ENCODE data around the gene DRG1.
"Not testable (repeated sequence)": the region's sequence is repeated elsewhere in the genome, so short reads cannot be mapped to it uniquely, and the experiment has no call there.

Gene DRG1

GRCh38 chr22:31393893-31394292 lies 5.5 kb upstream of the DRG1 start:
- H3K9me3 ChIP-seq (ENCODE audit: control insufficient read depth, low read depth, low read length) = no peaks in the 10 kb centered on the region
- no peaks in the 10 kb centered on the region for H3K27me3 ChIP-seq (ENCODE audit: control insufficient read depth, insufficient read depth, low read length)
- no peaks in the 10 kb centered on the region for H3K36me3 ChIP-seq (ENCODE audit: control insufficient read depth, low read depth, low read length)
- no peak overlapping the region for H3K9ac ChIP-seq (ENCODE audit: low read length)
- H3K4me3 ChIP-seq (ENCODE audit: low read length) = no peak overlapping the region
- H3K27ac ChIP-seq (ENCODE audit: low read length) = no peak overlapping the region
- H3K4me1 ChIP-seq (ENCODE audit: control insufficient read depth, low read depth, low read length) = peaks cover 3% of the 10 kb centered on the region

DNA sequence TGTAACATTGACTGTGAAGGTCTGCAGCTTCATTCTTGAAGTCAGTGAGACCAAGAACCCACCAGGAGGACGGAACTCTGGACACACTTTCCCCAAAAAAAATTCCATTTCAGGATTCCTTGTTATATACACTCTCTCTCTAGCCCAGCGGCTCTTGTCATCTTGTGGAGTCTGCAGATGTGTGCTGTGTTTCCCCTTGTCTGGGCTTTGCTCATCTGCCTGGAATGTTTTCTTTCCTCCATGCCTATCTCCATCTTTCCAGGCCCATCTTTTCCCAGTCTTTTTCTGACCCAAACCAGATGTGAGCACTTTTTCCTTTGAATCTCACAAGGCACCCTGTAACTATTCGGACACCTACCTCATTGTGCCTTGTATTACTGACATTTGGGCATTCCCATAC lies 5.1 kb upstream of the DRG1 start:
- no peak overlapping the region for H3K4me3 ChIP-seq (ENCODE audit: low read length)
- H3K9me3 ChIP-seq (ENCODE audit: control insufficient read depth, low read depth, low read length) = no peaks in the 10 kb centered on the region
- no peak overlapping the region for H3K9ac ChIP-seq (ENCODE audit: low read length)
- H3K36me3 ChIP-seq (ENCODE audit: control insufficient read depth, low read depth, low read length) = no peaks in the 10 kb centered on the region
- no peak overlapping the region for H3K27ac ChIP-seq (ENCODE audit: low read length)
- H3K27me3 ChIP-seq (ENCODE audit: control insufficient read depth, insufficient read depth, low read length) = no peaks in the 10 kb centered on the region
- peaks cover 4% of the 10 kb centered on the region for H3K4me1 ChIP-seq (ENCODE audit: control insufficient read depth, low read depth, low read length)

- Histone ChIP-seq H3K9me3 (ENCODE audit: control insufficient read depth, low read depth, low read length) (no peaks in the 10 kb centered on the region), H3K36me3 (ENCODE audit: control insufficient read depth, low read depth, low read length) (peaks cover 8% of the 10 kb centered on the region), H3K27ac (ENCODE audit: low read length) (no peak overlapping the region), H3K4me3 (ENCODE audit: low read length) (no peak overlapping the region), H3K4me1 (ENCODE audit: control insufficient read depth, low read depth, low read length) (peaks cover 4% of the 10 kb centered on the region), H3K9ac (ENCODE audit: low read length) (no peak overlapping the region), H3K27me3 (ENCODE audit: control insufficient read depth, insufficient read depth, low read length) (no peaks in the 10 kb centered on the region)
Observed at GRCh38 chr22:31398231-31398630, 1.2 kb upstream of the DRG1 start.

DNA sequence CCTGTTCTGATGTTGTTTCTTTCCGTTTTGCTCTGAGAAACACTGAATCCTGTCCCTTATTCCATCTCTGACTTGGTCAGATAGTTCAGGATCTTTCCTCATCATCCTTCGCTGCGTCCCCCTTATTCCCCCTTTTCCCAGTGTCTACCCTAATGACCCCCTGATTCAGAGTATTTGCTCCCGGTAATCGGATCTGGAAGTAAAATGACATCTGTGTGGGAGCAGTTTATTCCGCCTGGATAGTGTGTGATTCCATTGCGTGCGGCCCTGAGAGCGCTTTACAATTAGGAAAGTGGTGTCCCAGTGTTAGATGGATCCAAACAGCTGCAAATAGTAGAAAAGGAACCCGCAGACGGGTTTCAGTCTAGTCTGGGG lies 606 bp downstream of the DRG1 start:
- H3K27ac ChIP-seq (ENCODE audit: low read length) = peak overlapping the region; percentile 80
- H3K9ac ChIP-seq (ENCODE audit: low read length) = peak overlapping the region; percentile 96
- peak overlapping the region; percentile 98 for H3K4me3 ChIP-seq (ENCODE audit: low read length)
- peaks cover 4% of the 10 kb centered on the region for H3K4me1 ChIP-seq (ENCODE audit: control insufficient read depth, low read depth, low read length)
- H3K9me3 ChIP-seq (ENCODE audit: control insufficient read depth, low read depth, low read length) = no peaks in the 10 kb centered on the region
- no peaks in the 10 kb centered on the region for H3K27me3 ChIP-seq (ENCODE audit: control insufficient read depth, insufficient read depth, low read length)
- peaks cover 26% of the 10 kb centered on the region for H3K36me3 ChIP-seq (ENCODE audit: control insufficient read depth, low read depth, low read length)

DNA sequence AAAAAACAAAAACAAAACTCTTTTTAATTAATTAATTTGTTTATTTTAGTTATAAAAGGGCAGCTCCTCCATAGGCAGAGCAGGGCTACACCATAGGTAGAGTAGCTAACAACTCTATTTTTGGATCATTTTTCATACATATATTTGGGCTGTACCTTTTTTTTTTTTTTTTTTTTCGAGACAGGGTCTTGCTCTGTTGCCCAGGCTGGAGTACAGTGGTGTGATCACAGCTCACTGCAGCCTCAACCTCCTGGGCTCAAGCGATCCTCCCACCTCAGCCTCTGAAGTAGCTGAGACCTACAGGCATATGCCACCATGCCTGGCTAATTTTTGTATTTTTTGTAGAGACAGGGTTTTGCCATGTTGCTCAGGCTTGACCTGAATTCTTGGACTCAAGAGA lies 2.9 kb downstream of the DRG1 start:
- not testable (repeated sequence) for H3K4me1 ChIP-seq (ENCODE audit: control insufficient read depth, low read depth, low read length); H3K9ac ChIP-seq (ENCODE audit: low read length); H3K27me3 ChIP-seq (ENCODE audit: control insufficient read depth, insufficient read depth, low read length); H3K27ac ChIP-seq (ENCODE audit: low read length); H3K9me3 ChIP-seq (ENCODE audit: control insufficient read depth, low read depth, low read length); H3K4me3 ChIP-seq (ENCODE audit: low read length)
- peaks cover 47% of the 10 kb centered on the region for H3K36me3 ChIP-seq (ENCODE audit: control insufficient read depth, low read depth, low read length)

DNA sequence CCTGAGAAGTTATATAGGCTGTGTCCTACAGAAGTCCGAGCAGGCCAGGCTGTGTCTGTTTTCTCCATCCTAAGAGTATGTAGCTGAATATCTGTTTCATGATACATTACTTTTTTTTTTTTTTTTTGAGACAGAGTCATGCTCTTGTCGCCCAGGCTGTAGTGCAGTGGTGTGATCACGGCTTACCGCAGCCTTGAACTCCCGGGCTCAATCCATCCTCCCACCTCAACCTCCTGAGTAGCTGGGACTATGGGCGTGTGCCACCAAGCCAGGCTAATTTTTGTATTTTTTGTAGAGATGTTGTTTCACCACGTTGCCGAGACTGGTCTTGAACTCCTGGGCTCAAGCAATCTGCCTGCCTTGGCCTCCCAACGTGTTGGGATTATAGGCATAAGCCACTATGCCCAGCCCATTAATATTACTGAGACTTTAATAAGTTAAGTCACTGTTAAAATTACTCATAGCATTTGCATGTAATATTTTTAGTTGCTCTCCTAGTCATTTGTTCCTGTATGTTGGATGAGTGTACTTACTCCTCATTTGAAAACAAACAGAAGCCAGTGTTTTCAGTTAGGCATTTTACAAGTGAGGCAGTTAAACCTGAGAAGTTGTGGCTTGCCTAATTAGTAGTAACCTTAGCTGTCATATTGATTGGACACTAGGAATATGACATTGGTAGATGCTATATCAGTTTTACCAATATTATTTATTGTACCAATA lies 26.1 kb downstream of the DRG1 start:
- Histone ChIP-seq H3K4me3 (ENCODE audit: low read length) (no peak overlapping the region), H3K27me3 (ENCODE audit: control insufficient read depth, insufficient read depth, low read length) (no peaks in the 10 kb centered on the region), H3K9me3 (ENCODE audit: control insufficient read depth, low read depth, low read length) (no peaks in the 10 kb centered on the region), H3K36me3 (ENCODE audit: control insufficient read depth, low read depth, low read length) (peaks cover 76% of the 10 kb centered on the region), H3K4me1 (ENCODE audit: control insufficient read depth, low read depth, low read length) (no peaks in the 10 kb centered on the region), H3K9ac (ENCODE audit: low read length) (no peak overlapping the region), H3K27ac (ENCODE audit: low read length) (no peak overlapping the region)

DNA sequence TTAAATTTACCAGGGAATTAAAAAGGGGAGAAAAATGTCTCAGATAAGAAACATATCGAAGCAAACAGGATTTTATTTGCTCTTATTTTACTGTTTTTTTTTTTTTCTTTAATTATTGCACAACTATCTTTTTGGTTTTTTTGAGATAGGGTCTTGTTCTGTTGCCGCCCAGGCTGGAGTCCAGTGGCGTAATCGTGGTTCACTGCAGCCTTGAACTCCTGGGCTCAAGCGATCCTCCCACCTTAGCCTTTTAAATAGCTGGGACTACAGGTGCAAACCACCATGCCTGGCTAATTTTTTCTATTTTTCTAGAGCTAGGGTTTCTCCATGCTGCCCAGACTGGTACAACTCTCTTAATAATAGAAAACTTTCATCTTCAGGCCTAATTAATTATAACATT lies 32.5 kb downstream of the DRG1 start:
- no peaks in the 10 kb centered on the region for H3K9me3 ChIP-seq (ENCODE audit: control insufficient read depth, low read depth, low read length)
- no peaks in the 10 kb centered on the region for H3K4me1 ChIP-seq (ENCODE audit: control insufficient read depth, low read depth, low read length)
- H3K9ac ChIP-seq (ENCODE audit: low read length) = no peak overlapping the region
- no peaks in the 10 kb centered on the region for H3K27me3 ChIP-seq (ENCODE audit: control insufficient read depth, insufficient read depth, low read length)
- peaks cover 69% of the 10 kb centered on the region for H3K36me3 ChIP-seq (ENCODE audit: control insufficient read depth, low read depth, low read length)
- no peak overlapping the region for H3K4me3 ChIP-seq (ENCODE audit: low read length)
- no peak overlapping the region for H3K27ac ChIP-seq (ENCODE audit: low read length)

DNA sequence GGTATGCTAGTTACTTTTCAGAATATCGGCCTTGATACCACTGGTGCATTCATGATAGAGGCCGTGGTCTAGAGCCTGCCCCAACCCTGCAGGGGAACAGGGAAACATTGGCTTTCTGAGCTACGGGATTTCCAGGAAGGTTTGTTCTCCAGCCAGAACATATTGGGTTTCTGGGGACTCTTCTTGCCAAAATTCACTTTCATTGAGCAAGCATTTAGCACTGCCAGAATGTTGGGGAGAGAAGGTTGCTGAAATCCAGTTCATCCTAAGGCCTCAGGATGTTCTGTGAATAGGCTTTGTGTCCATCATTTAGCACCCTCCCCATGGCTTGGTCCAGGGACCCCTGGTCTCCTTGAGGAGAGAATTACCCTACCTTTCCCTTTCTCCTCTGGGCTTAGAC lies 36.7 kb downstream of the DRG1 start:
- Histone ChIP-seq H3K36me3 (ENCODE audit: control insufficient read depth, low read depth, low read length) (peaks cover 80% of the 10 kb centered on the region), H3K9ac (ENCODE audit: low read length) (no peak overlapping the region), H3K4me1 (ENCODE audit: control insufficient read depth, low read depth, low read length) (no peaks in the 10 kb centered on the region), H3K27ac (ENCODE audit: low read length) (no peak overlapping the region), H3K4me3 (ENCODE audit: low read length) (no peak overlapping the region), H3K9me3 (ENCODE audit: control insufficient read depth, low read depth, low read length) (no peaks in the 10 kb centered on the region), H3K27me3 (ENCODE audit: control insufficient read depth, insufficient read depth, low read length) (no peaks in the 10 kb centered on the region)

GRCh38 chr22:31439808-31440207 lies 40.4 kb downstream of the DRG1 start:
- no peak overlapping the region for H3K9ac ChIP-seq (ENCODE audit: low read length)
- H3K27me3 ChIP-seq (ENCODE audit: control insufficient read depth, insufficient read depth, low read length) = no peaks in the 10 kb centered on the region
- no peak overlapping the region for H3K4me3 ChIP-seq (ENCODE audit: low read length)
- H3K27ac ChIP-seq (ENCODE audit: low read length) = no peak overlapping the region
- H3K9me3 ChIP-seq (ENCODE audit: control insufficient read depth, low read depth, low read length) = no peaks in the 10 kb centered on the region
- peaks cover 79% of the 10 kb centered on the region for H3K36me3 ChIP-seq (ENCODE audit: control insufficient read depth, low read depth, low read length)
- H3K4me1 ChIP-seq (ENCODE audit: control insufficient read depth, low read depth, low read length) = no peaks in the 10 kb centered on the region

DNA sequence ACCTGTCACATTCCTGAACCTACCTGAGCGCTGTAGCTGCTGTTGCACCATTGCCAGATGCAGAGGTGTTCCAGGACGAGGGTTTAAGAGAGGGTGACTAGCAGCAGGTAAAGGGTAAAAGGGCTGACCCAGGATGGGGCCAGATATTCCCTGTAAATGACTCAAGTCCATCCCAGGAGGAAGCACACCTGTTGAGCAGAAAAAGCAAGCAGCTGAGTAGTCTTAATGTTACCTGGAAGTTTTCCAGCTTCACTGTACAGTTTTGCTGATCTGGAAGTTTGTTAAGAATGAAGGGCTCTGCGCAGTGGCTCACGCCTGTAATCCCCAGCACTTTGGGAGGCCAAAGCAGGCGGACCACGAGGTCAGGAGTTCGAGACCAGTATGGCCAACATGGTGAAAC lies 41.3 kb downstream of the DRG1 start:
- no peak overlapping the region for H3K4me3 ChIP-seq (ENCODE audit: low read length)
- peaks cover 77% of the 10 kb centered on the region for H3K36me3 ChIP-seq (ENCODE audit: control insufficient read depth, low read depth, low read length)
- H3K27me3 ChIP-seq (ENCODE audit: control insufficient read depth, insufficient read depth, low read length) = no peaks in the 10 kb centered on the region
- no peaks in the 10 kb centered on the region for H3K4me1 ChIP-seq (ENCODE audit: control insufficient read depth, low read depth, low read length)
- H3K9me3 ChIP-seq (ENCODE audit: control insufficient read depth, low read depth, low read length) = no peaks in the 10 kb centered on the region
- H3K9ac ChIP-seq (ENCODE audit: low read length) = no peak overlapping the region
- no peak overlapping the region for H3K27ac ChIP-seq (ENCODE audit: low read length)

DNA sequence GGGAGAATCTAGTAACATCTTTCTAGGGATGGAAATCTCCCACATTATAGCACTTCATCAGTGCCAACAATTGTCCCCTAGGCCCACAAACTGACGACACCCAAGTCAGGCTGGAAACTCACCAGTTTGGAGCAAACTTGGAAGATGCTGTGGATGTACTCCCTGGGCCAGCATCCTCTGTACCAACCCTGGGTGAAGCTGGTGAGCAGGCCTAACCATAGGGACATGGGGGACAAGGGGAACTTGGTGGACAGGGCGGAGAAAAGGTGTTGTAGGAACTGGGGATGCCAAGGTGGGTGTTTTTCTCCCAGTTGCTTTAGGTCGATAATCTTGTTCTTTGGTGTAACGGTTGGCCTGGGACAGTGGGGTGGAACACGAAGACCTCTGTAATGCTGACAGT lies 42.2 kb downstream of the DRG1 start:
- H3K4me3 ChIP-seq (ENCODE audit: low read length) = no peak overlapping the region
- H3K4me1 ChIP-seq (ENCODE audit: control insufficient read depth, low read depth, low read length) = no peaks in the 10 kb centered on the region
- H3K9ac ChIP-seq (ENCODE audit: low read length) = no peak overlapping the region
- H3K27me3 ChIP-seq (ENCODE audit: control insufficient read depth, insufficient read depth, low read length) = no peaks in the 10 kb centered on the region
- H3K9me3 ChIP-seq (ENCODE audit: control insufficient read depth, low read depth, low read length) = no peaks in the 10 kb centered on the region
- no peak overlapping the region for H3K27ac ChIP-seq (ENCODE audit: low read length)
- H3K36me3 ChIP-seq (ENCODE audit: control insufficient read depth, low read depth, low read length) = peaks cover 67% of the 10 kb centered on the region

- H3K27me3 ChIP-seq (ENCODE audit: control insufficient read depth, insufficient read depth, low read length) = no peaks in the 10 kb centered on the region
- H3K4me3 ChIP-seq (ENCODE audit: low read length) = no peak overlapping the region
- no peak overlapping the region for H3K27ac ChIP-seq (ENCODE audit: low read length)
- no peak overlapping the region for H3K9ac ChIP-seq (ENCODE audit: low read length)
- H3K36me3 ChIP-seq (ENCODE audit: control insufficient read depth, low read depth, low read length) = peaks cover 57% of the 10 kb centered on the region
- H3K4me1 ChIP-seq (ENCODE audit: control insufficient read depth, low read depth, low read length) = no peaks in the 10 kb centered on the region
- no peaks in the 10 kb centered on the region for H3K9me3 ChIP-seq (ENCODE audit: control insufficient read depth, low read depth, low read length)
Observed at GRCh38 chr22:31442768-31443489, 43.5 kb downstream of the DRG1 start.

All from iPS-18a (cell line).